OCI-LY3 (cell line): Measurements from ENCODE around the gene CERS6.

Experiments used
- EZH2phosphoT487 ChIP-seq: fragments of 200-600 bp; shearing (Covaris generic); IDR thresholded peaks from 2 replicates; pipeline ENCODE4 v1.6.1; 2018; ENCODE audit warnings: antibody characterized with exemption, mixed run types, low read depth
- TF ChIP-seq, protein P1 (sequence below): fragments of 200-600, 300-600 bp; sonication (generic); IDR thresholded peaks from 2 replicates; pipeline ENCODE4 v1.5.1; 2014; ENCODE audit warnings: antibody characterized with exemption, low read length, low read depth

- TF ChIP-seq, protein P1, sequence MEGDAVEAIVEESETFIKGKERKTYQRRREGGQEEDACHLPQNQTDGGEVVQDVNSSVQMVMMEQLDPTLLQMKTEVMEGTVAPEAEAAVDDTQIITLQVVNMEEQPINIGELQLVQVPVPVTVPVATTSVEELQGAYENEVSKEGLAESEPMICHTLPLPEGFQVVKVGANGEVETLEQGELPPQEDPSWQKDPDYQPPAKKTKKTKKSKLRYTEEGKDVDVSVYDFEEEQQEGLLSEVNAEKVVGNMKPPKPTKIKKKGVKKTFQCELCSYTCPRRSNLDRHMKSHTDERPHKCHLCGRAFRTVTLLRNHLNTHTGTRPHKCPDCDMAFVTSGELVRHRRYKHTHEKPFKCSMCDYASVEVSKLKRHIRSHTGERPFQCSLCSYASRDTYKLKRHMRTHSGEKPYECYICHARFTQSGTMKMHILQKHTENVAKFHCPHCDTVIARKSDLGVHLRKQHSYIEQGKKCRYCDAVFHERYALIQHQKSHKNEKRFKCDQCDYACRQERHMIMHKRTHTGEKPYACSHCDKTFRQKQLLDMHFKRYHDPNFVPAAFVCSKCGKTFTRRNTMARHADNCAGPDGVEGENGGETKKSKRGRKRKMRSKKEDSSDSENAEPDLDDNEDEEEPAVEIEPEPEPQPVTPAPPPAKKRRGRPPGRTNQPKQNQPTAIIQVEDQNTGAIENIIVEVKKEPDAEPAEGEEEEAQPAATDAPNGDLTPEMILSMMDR, result no peak
- TF ChIP-seq EZH2phosphoT487, result no peak
These were observed 324.6 kb downstream of the CERS6 start for GRCh38 chr2:168780669-168781071.
